Chondrocyte (in vitro differentiated cells): ENCODE data around the gene EGLN1. TPM values are rescaled to one million over a fixed set of nuclear protein-coding genes. Genes with fewer than 3 reads are reported as not detected.

Source experiments
- DNase-seq: peaks from one replicate; pipeline ENCODE4 v3.0.0; 2021; ENCODE audit warnings: mixed read lengths, low spot score
- H3K27ac Mint-ChIP-seq: one replicate; pipeline ENCODE4 v1.8.0; 2021; ENCODE audit warnings: mild to moderate bottlenecking, moderate library complexity, mixed read lengths; ENCODE audit not compliant: unreplicated experiment
- H3K27me3 Mint-ChIP-seq: 2 replicates; pipeline ENCODE4 v1.8.0; 2021; ENCODE audit warnings: low read depth, mixed read lengths
- H3K36me3 Mint-ChIP-seq: 2 replicates; pipeline ENCODE4 v1.8.0; 2021; ENCODE audit warnings: low read depth, mixed read lengths
- H3K4me1 Mint-ChIP-seq: 2 replicates; pipeline ENCODE4 v1.8.0; 2021; ENCODE audit warnings: low read depth, mild to moderate bottlenecking, mixed read lengths
- H3K4me3 Mint-ChIP-seq: one replicate; pipeline ENCODE4 v1.8.0; 2021; ENCODE audit warnings: mild to moderate bottlenecking, moderate library complexity, mixed read lengths; ENCODE audit not compliant: unreplicated experiment
- H3K9me3 Mint-ChIP-seq: 2 replicates; pipeline ENCODE4 v1.8.0; 2021; ENCODE audit warnings: low read depth, mixed read lengths
- CTCF ChIP-seq: fragments of 200-600 bp; sonication (generic); IDR thresholded peaks from 2 replicates; pipeline ENCODE4 v1.5.0; 2021; ENCODE audit warnings: antibody characterized with exemption, mild to moderate bottlenecking, moderate library complexity
- total RNA-seq: library from RNA; stranded (reverse); gene quantifications from 3 replicates; pipeline ENCODE4 v1.2.1, GENCODE V29; 2021

EGLN1 gene
- total RNA-seq, 1 donor from 2014 or later = 36.6 TPM

GRCh38 chr1:231372501-231372900 lies 49.6 kb downstream of the EGLN1 start:
- Mint-ChIP-seq H3K36me3 (peaks cover 8% of the 10 kb centered on the region), H3K4me3 (no peak overlapping the region), H3K9me3 (no peaks in the 10 kb centered on the region), H3K4me1 (peaks cover 9% of the 10 kb centered on the region), H3K27me3 (no peaks in the 10 kb centered on the region), H3K27ac (no peak overlapping the region)
- no peak for DNase-seq
- TF ChIP-seq CTCF = no peak

DNA sequence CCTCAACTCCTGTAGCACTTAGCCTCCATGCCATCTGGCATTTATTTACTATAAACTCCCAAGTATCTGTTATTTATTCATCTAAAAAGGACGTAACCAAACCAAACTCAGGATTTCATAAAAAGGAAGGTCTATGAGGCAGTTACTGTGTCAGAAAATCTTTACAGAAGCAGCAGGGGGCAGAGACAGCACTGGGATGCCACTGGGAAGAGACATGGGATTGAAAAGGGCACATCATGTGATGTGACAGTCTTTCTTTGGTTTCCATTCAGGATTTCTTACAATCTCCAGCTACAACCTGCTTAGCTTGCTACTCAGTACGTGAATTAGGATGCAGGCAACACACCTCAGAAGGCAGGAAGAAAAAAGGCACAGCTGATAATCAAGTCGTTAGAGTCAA lies 52.8 kb downstream of the EGLN1 start:
- no peak overlapping the region for H3K4me3 Mint-ChIP-seq
- H3K27ac Mint-ChIP-seq = no peak overlapping the region
- no peak for DNase-seq
- no peaks in the 10 kb centered on the region for H3K9me3 Mint-ChIP-seq
- no peaks in the 10 kb centered on the region for H3K27me3 Mint-ChIP-seq
- peaks cover 12% of the 10 kb centered on the region for H3K36me3 Mint-ChIP-seq
- no peaks in the 10 kb centered on the region for H3K4me1 Mint-ChIP-seq
- TF ChIP-seq CTCF = peak; percentile 30

DNA sequence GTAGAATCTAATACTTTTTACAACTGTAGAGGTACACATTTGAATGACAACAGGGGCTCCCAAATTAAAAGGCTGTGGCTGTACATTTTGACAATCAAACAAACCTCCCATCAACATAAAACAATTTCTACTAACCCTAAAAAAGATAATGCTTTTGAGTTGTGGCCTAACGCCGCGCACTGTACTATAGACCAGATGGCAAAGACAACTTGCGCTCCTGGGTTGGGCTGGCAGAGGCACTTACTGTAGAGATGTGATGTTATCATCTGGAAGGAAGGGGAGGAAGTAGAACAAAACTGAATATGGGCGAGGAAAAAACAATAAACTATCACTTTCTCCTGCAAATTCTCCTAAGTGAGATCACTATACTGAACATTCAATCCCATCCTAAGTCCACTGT lies 57.9 kb downstream of the EGLN1 start:
- Mint-ChIP-seq H3K36me3 (peaks cover 14% of the 10 kb centered on the region), H3K4me3 (no peak overlapping the region), H3K27me3 (no peaks in the 10 kb centered on the region), H3K27ac (no peak overlapping the region), H3K4me1 (no peaks in the 10 kb centered on the region), H3K9me3 (no peaks in the 10 kb centered on the region)
- DNase-seq = no peak
- no peak for TF ChIP-seq CTCF

GRCh38 chr1:231363624-231364023 lies 58.5 kb downstream of the EGLN1 start:
- Mint-ChIP-seq H3K36me3 (peaks cover 12% of the 10 kb centered on the region), H3K27me3 (no peaks in the 10 kb centered on the region)

GRCh38 chr1:231362325-231362724 lies 59.8 kb downstream of the EGLN1 start:
- H3K4me3 Mint-ChIP-seq = no peak overlapping the region
- H3K27me3 Mint-ChIP-seq = no peaks in the 10 kb centered on the region
- peaks cover 9% of the 10 kb centered on the region for H3K4me1 Mint-ChIP-seq
- DNase-seq = no peak
- no peaks in the 10 kb centered on the region for H3K9me3 Mint-ChIP-seq
- H3K36me3 Mint-ChIP-seq = peaks cover 9% of the 10 kb centered on the region
- H3K27ac Mint-ChIP-seq = no peak overlapping the region
- no peak for TF ChIP-seq CTCF

More at GRCh38 chr1:231363624-231364023, 58.5 kb downstream of the EGLN1 start:
- DNase-seq = no peak
- H3K4me3 Mint-ChIP-seq = no peak overlapping the region
- no peaks in the 10 kb centered on the region for H3K9me3 Mint-ChIP-seq
- H3K4me1 Mint-ChIP-seq = no peaks in the 10 kb centered on the region
- no peak for TF ChIP-seq CTCF
- H3K27ac Mint-ChIP-seq = no peak overlapping the region
